Heart right ventricle (tissue), 16 donors: Measurements from ENCODE around the gene SLC39A10. TPM values are rescaled to one million over a fixed set of nuclear protein-coding genes. Genes with fewer than 3 reads are reported as not detected.

Source experiments
- ATAC-seq, 8 donors: fragments of 200-7000 bp; cut with Tn5 transposase; one replicate each; pipeline ENCODE4 v1.9.1; 2020; ENCODE audit warnings: mild to moderate bottlenecking in 8 of 8, moderate library complexity in 8 of 8, moderate number of reproducible peaks in 1 of 8
- DNase-seq, 2 donors: peaks; one replicate each; pipeline ENCODE4 v3.0.0-alpha.2; 2020
- H3K27ac ChIP-seq, 10 donors: fragments of 200-600 bp; sonication (generic) in 2 of 10; one replicate each; pipeline versions ENCODE4 v1.5.0 to v1.8.0; 2020 to 2022; ENCODE audit warnings: mild to moderate bottlenecking in 3 of 10
- H3K27me3 ChIP-seq, 7 donors: fragments of 200-600 bp; one replicate each; pipeline ENCODE4 v1.8.0; 2021 to 2022; ENCODE audit warnings: mild to moderate bottlenecking in 2 of 7
- H3K36me3 ChIP-seq, 9 donors: fragments of 200-600 bp; sonication (generic) in 1 of 9; one replicate each; pipeline versions ENCODE4 v1.5.0 to v1.8.0; 2020 to 2022; ENCODE audit warnings: mild to moderate bottlenecking in 2 of 9
- H3K4me1 ChIP-seq, 9 donors: fragments of 200-600 bp; sonication (generic) in 1 of 9; one replicate each; pipeline versions ENCODE4 v1.5.0 to v1.8.0; 2020 to 2022; ENCODE audit warnings: mild to moderate bottlenecking in 4 of 9
- H3K4me3 ChIP-seq, 10 donors: fragments of 200-600 bp; sonication (generic) in 2 of 10; one replicate each; pipeline versions ENCODE4 v1.5.0 to v1.8.0; 2020 to 2022; ENCODE audit warnings: mild to moderate bottlenecking in 7 of 10, moderate library complexity in 2 of 10
- H3K9me3 ChIP-seq, 11 donors: fragments of 200-600 bp in 10 of 11; sonication (generic) in 2 of 11; one replicate each; pipeline versions ENCODE4 v1.5.0 to v1.8.0; 2013 to 2022; ENCODE audit warnings: mild to moderate bottlenecking in 2 of 11, control low read depth in 1 of 11, moderate library complexity in 1 of 11
- WGBS, 2 donors: extraction: QIAGEN DNeasy Blood & Tissue Kit; methylation state at CpG; one replicate each; pipeline ENCODE4 v1.1.7; 2013; ENCODE audit warnings: inconsistent platforms in 1 of 2; 5-methylcytosine and 5-hydroxymethylcytosine counted together
- intact Hi-C, 10 donors: fragments of 100-400 bp; cut with DNase I; formaldehyde crosslinking; loops; one replicate each; pipeline versions ENCODE4 v1.11.1 to v1.14.2; 2022
- polyA plus RNA-seq, 2 donors: library from polyadenylated mRNA; stranded (reverse); fragments of 200-250 nt; gene quantifications; one replicate each; pipeline ENCODE4 v1.2.3, GENCODE V29; 2013
- total RNA-seq, 10 donors: library from RNA; stranded (reverse); fragmentation: NEBNext Ultra II Directional in 3 of 10; extraction: Animal tissue kit (Norgen Biotek cat#: 25700) in 3 of 10; gene quantifications; one replicate each; pipeline versions ENCODE4 v1.2.1 to v1.2.4, GENCODE V29; 2021 to 2023
- TF ChIP-seq, protein P1 (sequence below), 9 donors: fragments of 200-600 bp; sonication (generic) in 2 of 9; IDR thresholded peaks; one replicate each; pipeline versions ENCODE4 v1.5.0 to v1.8.0; 2021 to 2022; ENCODE audit warnings: antibody characterized with exemption in 9 of 9, mild to moderate bottlenecking in 5 of 9, moderate library complexity in 1 of 9
- donor health status: Arrhythmogenic right ventricular cardiomyopathy.
- donor health status: ischemic (EF 13 %, LVEDD 7.1; RV severe dilation, severe dysfunction).
- donor health status: healthy with polysubstance abuse.
- donor health status: DM: no; HTN: yes; CAD: no.
- donor health status: DM: no; HTN: no; CAD: no.
- donor health status: ischemic (EF 25% LVEDD 6.9; RV normal size, moderate dysfunction).
- donor health status: ischemic (EF 25% LVEDD 5.7; RV mildly dilated, moderate dysfunction).
- donor health status: healthy.
- donor health status: DM: yes; HTN: yes; CAD: no.
- donor health status: Ischemic cardiomyopathy.
- donor health status: ischemic (EF 35%, LVEDD 5.7; RV mildly dilated, moderate dysfunction).
- donor health status: nonischemic (EF 11% LVEDD 7.7; RV severe dilation, severe dysfunction).
- donor health status: DM: yes; HTN: yes; CAD: no.
- donor health status: PGD.
- donor health status: ischemic (EF 29% LVEDD 5.4; RV normal size, mild dysfunction).
- donor health status: nonischemic (EF 23%, LVEDD 6.1; RV moderate dilation, normal function).

SLC39A10 gene
- total and polyA plus RNA-seq, 12 donors, result 5.9 to 12.9 (median 8.3) TPM

GRCh38 chr2:195677884-195678283, 20.9 kb downstream of the SLC39A10 start:
- no peaks in the 10 kb centered on the region for H3K27me3 ChIP-seq
- intact Hi-C loops, result no loop called here
- DNase-seq (no peak), ATAC-seq (no peak)
- TF ChIP-seq, protein P1, sequence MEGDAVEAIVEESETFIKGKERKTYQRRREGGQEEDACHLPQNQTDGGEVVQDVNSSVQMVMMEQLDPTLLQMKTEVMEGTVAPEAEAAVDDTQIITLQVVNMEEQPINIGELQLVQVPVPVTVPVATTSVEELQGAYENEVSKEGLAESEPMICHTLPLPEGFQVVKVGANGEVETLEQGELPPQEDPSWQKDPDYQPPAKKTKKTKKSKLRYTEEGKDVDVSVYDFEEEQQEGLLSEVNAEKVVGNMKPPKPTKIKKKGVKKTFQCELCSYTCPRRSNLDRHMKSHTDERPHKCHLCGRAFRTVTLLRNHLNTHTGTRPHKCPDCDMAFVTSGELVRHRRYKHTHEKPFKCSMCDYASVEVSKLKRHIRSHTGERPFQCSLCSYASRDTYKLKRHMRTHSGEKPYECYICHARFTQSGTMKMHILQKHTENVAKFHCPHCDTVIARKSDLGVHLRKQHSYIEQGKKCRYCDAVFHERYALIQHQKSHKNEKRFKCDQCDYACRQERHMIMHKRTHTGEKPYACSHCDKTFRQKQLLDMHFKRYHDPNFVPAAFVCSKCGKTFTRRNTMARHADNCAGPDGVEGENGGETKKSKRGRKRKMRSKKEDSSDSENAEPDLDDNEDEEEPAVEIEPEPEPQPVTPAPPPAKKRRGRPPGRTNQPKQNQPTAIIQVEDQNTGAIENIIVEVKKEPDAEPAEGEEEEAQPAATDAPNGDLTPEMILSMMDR (IDR thresholded peaks at IDR 0.05), result no peak
- WGBS, 2 donors, result 95 to 97% methylated on average over 2 of the region's 2 CpGs
- no peaks in the 10 kb centered on the region for H3K9me3 ChIP-seq
- H3K4me3 ChIP-seq, result no peak overlapping the region
- no peaks in the 10 kb centered on the region for H3K4me1 ChIP-seq
- H3K27ac ChIP-seq, result no peak overlapping the region
- peaks cover 0 to 25% (median 7%) of the 10 kb centered on the region in 9 donors for H3K36me3 ChIP-seq

DNA sequence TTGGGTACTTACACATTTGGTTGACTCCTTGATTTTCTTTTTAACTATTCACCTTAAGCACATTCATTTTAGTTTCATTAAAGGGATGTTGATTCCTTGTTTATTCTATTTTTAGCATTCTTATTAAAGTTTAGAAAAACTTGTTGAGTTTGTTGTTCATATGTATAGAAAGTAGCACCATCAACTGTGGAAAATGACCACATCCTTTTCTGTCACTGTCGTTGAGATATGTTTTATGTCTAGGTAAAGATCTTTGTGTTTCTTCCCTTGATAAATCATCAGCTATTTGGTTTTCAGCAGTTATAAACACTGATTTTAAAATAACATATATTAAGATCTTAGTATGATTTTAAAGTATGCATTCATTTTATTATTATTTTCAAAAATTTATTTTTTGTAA, 25.1 kb downstream of the SLC39A10 start:
- H3K4me1 ChIP-seq, result no peaks in the 10 kb centered on the region
- H3K27me3 ChIP-seq, result no peaks in the 10 kb centered on the region
- ATAC-seq, result no peak
- 91 to 95% methylated on average over 1 of the region's 1 CpG for WGBS, 2 donors
- TF ChIP-seq, protein P1 (IDR thresholded peaks at IDR 0.05), result no peak
- intact Hi-C loops, result no loop called here
- no peak for DNase-seq
- peaks cover 0 to 38% (median 7%) of the 10 kb centered on the region in 9 donors for H3K36me3 ChIP-seq
- H3K9me3 ChIP-seq, result no peaks in the 10 kb centered on the region
- no peak overlapping the region for H3K4me3 ChIP-seq
- H3K27ac ChIP-seq, result no peak overlapping the region

DNA sequence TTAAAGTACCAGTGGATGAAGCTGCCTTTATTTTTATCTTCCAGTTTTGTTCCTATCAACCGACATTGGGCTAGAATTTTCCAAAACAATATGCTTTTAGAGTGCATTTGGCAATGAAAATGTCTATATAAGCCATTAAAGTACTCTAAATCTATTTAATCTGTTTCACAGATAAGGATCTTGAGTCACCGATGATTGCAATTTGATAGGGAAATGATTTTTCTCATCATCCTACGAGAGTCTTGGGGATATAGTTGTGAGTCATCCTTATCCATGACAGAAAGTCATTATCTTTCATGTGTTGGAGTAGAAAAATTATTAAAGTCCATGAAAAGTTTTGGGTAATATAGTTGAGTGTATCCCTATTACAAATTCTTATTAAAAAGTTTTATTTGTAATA, 26.1 kb downstream of the SLC39A10 start:
- DNase-seq, result no peak
- H3K27me3 ChIP-seq, result no peaks in the 10 kb centered on the region
- no peaks in the 10 kb centered on the region for H3K4me1 ChIP-seq
- no peak overlapping the region for H3K27ac ChIP-seq
- TF ChIP-seq, protein P1 (IDR thresholded peaks at IDR 0.05), result no peak
- no peak overlapping the region for H3K4me3 ChIP-seq
- H3K36me3 ChIP-seq, result peaks cover 0 to 38% (median 7%) of the 10 kb centered on the region in 9 donors
- no peaks in the 10 kb centered on the region for H3K9me3 ChIP-seq
- intact Hi-C loops, result no loop called here
- no peak for ATAC-seq
- 69 to 76% methylated on average over 3 of the region's 3 CpGs for WGBS, 2 donors

GRCh38 chr2:195686564-195686963, 29.5 kb downstream of the SLC39A10 start:
- Histone ChIP-seq H3K27ac (no peak overlapping the region), H3K27me3 (no peaks in the 10 kb centered on the region), H3K4me1 (no peaks in the 10 kb centered on the region), H3K9me3 (peaks cover 0 to 14% (median 0%) of the 10 kb centered on the region in 11 donors), H3K36me3 (peaks cover 0 to 20% (median 0%) of the 10 kb centered on the region in 9 donors), H3K4me3 (no peak overlapping the region)
- intact Hi-C loops, result no loop called here
- TF ChIP-seq, protein P1 (IDR thresholded peaks at IDR 0.05), result no peak
- no peak for DNase-seq
- no peak for ATAC-seq
